ENCODE results near the gene RHCE.
"Not testable (repeated sequence)": the region's sequence is repeated elsewhere in the genome, so short reads cannot be mapped to it uniquely, and the experiment has no call there.

Gene RHCE

DNA sequence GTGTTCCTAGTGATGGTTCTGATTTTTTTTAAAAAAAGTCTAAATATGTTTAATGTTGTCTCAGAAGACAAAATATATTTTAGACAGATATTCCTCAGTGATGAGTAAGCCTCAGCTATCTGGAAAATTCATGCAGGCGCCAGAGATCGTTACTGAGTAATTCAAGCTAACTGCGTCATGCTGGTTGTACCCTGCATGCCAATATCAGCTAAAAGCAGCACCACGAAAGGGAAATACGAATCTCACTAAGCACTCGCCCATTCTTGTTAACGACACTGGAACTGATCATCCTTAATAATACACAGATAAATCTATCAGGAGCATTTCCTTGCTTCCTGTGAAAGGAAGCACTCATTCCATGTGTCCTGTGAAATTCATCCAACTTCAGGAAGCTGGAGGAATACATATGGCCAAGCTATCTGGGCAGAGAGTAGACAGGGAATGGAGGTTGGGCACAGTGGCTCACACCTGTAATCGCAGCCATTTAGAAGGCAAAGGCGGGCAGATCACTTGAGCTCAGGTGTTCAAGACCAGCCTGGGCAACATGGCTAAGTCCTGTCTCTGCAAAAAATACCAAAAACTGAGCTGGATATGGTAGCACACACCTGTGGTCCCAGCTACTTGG lies 100.2 kb downstream of the RHCE start:
- not testable (repeated sequence) for H3K4me1 Mint-ChIP-seq, ATAC-seq, H3K27me3 Mint-ChIP-seq, H3K27ac Mint-ChIP-seq, H3K4me3 Mint-ChIP-seq, DNase-seq, H3K9me3 Mint-ChIP-seq

GRCh38 chr1:25312806-25313470 lies 107.7 kb downstream of the RHCE start:
- H3K27ac Mint-ChIP-seq, DNase-seq, H3K4me1 Mint-ChIP-seq, ATAC-seq, H3K27me3 Mint-ChIP-seq, H3K9me3 Mint-ChIP-seq, H3K4me3 Mint-ChIP-seq: not testable (repeated sequence)
